Thyroid gland (tissue), 4 donors: ENCODE measurements around the gene LYRM4. TPM values are rescaled to one million over a fixed set of nuclear protein-coding genes. Genes with fewer than 3 reads are reported as not detected.

ENCODE experiments used
- DNase-seq, 2 donors: peaks; one replicate each; pipeline ENCODE4 v3.0.0-alpha.2; 2019
- H3K27ac ChIP-seq, 3 donors: fragments of 200-600 bp; sonication (generic); 1 replicate in 2 of 3; 2 replicates in 1 of 3; pipeline ENCODE4 v1.5.1; 2016 to 2019; ENCODE audit warnings: mild to moderate bottlenecking in 1 of 3, moderate library complexity in 1 of 3
- H3K27me3 ChIP-seq: fragments of 200-600 bp; sonication (generic); one replicate; pipeline ENCODE4 v1.5.1; 2019
- H3K36me3 ChIP-seq, 2 donors: fragments of 200-600 bp; sonication (generic); one replicate each; pipeline ENCODE4 v1.5.1; 2016 to 2019
- H3K4me1 ChIP-seq, 2 donors: fragments of 200-600 bp; sonication (generic); one replicate each; pipeline ENCODE4 v1.5.1; 2017 to 2019
- H3K4me3 ChIP-seq, 3 donors: fragments of 200-600 bp; sonication (generic); replicated peaks in 1 of 3; 1 replicate in 2 of 3; 2 replicates in 1 of 3; pipeline ENCODE4 v1.5.1; 2016; ENCODE audit warnings: mild to moderate bottlenecking in 1 of 3
- H3K9me3 ChIP-seq: fragments of 200-600 bp; sonication (generic); one replicate; pipeline ENCODE4 v1.5.1; 2017
- CTCF ChIP-seq, 6 experiments: fragments of 200-600 bp in 3 of 6; fragments of 450-650 bp in 3 of 6; sonication (generic) in 3 of 6; IDR thresholded peaks; one replicate each; pipeline ENCODE4 v1.5.1; 2016 to 2019; ENCODE audit warnings: antibody characterized with exemption in 6 of 6, mild to moderate bottlenecking in 2 of 6, inconsistent platforms in 1 of 6, moderate library complexity in 1 of 6
- POLR2A ChIP-seq, 2 donors: fragments of 450-650 bp; IDR thresholded peaks; one replicate each; pipeline ENCODE4 v1.6.1; 2017; ENCODE audit warnings: antibody characterized with exemption in 2 of 2, mild to moderate bottlenecking in 2 of 2, moderate library complexity in 1 of 2
- WGBS, 2 donors: methylation state at CpG; one replicate each; pipeline ENCODE4 v1.1.5; 2017; 5-methylcytosine and 5-hydroxymethylcytosine counted together
- intact Hi-C: fragments of 100-400 bp; cut with DNase I; formaldehyde crosslinking; loops from one replicate; pipeline ENCODE4 v1.15.1; 2023
- total RNA-seq, 4 donors: library from RNA; depleted of rRNA; stranded (reverse); fragments of >200 nt; gene quantifications; one replicate each; pipeline ENCODE4 v1.2.3, GENCODE V29; 2016

The LYRM4 gene
- total RNA-seq, 4 donors from 2014 or later = 26.7 to 32.2 (median 29.5) TPM

GRCh38 chr6:5261545-5262109 lies 877 bp upstream of the LYRM4 start:
- TF ChIP-seq CTCF (IDR thresholded peaks at IDR 0.05) (no peak), POLR2A (IDR thresholded peaks at IDR 0.05) (no peak)
- intact Hi-C loops = no loop called here
- no peaks in the 10 kb centered on the region for H3K27me3 ChIP-seq
- peak overlapping the region; percentile 54 to 86 (median 72) for H3K4me3 ChIP-seq
- H3K4me1 ChIP-seq = peaks cover 31 to 33% of the 10 kb centered on the region in 2 donors
- DNase-seq = no peak
- WGBS, 2 donors = 0% methylated on average over 16 to 19 of the region's 19 CpGs
- H3K9me3 ChIP-seq = no peaks in the 10 kb centered on the region
- no peaks in the 10 kb centered on the region for H3K36me3 ChIP-seq
- H3K27ac ChIP-seq = peak overlapping the region; percentile 97 to 100 (median 98)

GRCh38 chr6:5260111-5260620 lies 584 bp downstream of the LYRM4 start:
- intact Hi-C loops = no loop called here
- Histone ChIP-seq H3K4me1 (peaks cover 21 to 24% of the 10 kb centered on the region in 2 donors), H3K36me3 (no peaks in the 10 kb centered on the region), H3K9me3 (no peaks in the 10 kb centered on the region), H3K27me3 (no peaks in the 10 kb centered on the region), H3K27ac (peak overlapping the region; percentile 97 to 100 (median 98)), H3K4me3 (peak overlapping the region in 2 of 3 donors; percentile 72 to 86)
- DNase-seq = peak; percentile 71 to 74
- 7 to 9% methylated on average over 7 to 12 of the region's 22 CpGs for WGBS, 2 donors
- TF ChIP-seq CTCF (IDR thresholded peaks at IDR 0.05) = no peak
- no peak for TF ChIP-seq POLR2A (IDR thresholded peaks at IDR 0.05)

DNA sequence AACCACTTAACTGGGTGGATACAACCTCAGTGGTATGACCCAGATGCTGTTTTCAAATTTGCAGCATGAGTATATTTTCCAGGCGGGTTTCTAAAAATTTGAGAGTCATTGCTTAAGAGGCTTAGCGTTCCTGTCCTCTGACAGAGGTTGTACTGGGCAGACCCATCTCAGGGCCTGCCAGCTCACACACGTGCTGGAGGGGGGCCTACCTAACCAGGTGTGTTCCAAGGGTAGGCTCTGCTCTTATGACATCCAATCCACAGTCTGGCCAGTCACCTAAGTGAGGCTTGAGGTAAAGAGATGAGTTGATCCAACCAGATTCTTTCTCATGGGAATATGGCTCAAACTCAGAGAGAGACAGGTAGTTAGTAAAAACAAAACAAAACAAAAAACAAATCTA lies 1.3 kb downstream of the LYRM4 start:
- peaks cover 18% of the 10 kb centered on the region in 2 donors for H3K4me1 ChIP-seq
- no peak for TF ChIP-seq POLR2A (IDR thresholded peaks at IDR 0.05)
- no peak for TF ChIP-seq CTCF (IDR thresholded peaks at IDR 0.05)
- H3K4me3 ChIP-seq = no peak overlapping the region
- H3K36me3 ChIP-seq = no peaks in the 10 kb centered on the region
- no peaks in the 10 kb centered on the region for H3K9me3 ChIP-seq
- DNase-seq = no peak
- intact Hi-C loops = no loop called here
- no peaks in the 10 kb centered on the region for H3K27me3 ChIP-seq
- H3K27ac ChIP-seq = peak overlapping the region in 2 of 3 donors; percentile 97 to 98
- WGBS, 2 donors = 63 to 74% methylated on average over 3 of the region's 3 CpGs

GRCh38 chr6:5257400-5257799 lies 3.4 kb downstream of the LYRM4 start:
- Histone ChIP-seq H3K27ac (no peak overlapping the region), H3K27me3 (no peaks in the 10 kb centered on the region), H3K4me1 (peaks cover 8 to 14% of the 10 kb centered on the region in 2 donors), H3K4me3 (no peak overlapping the region), H3K9me3 (no peaks in the 10 kb centered on the region), H3K36me3 (no peaks in the 10 kb centered on the region)
- 98% methylated on average over 8 of the region's 8 CpGs for WGBS, 2 donors
- TF ChIP-seq POLR2A (IDR thresholded peaks at IDR 0.05) (no peak), CTCF (IDR thresholded peaks at IDR 0.05) (no peak)
- intact Hi-C loops = no loop called here
- no peak for DNase-seq

- no peaks in the 10 kb centered on the region for H3K36me3 ChIP-seq
- 92 to 93% methylated on average over 3 of the region's 3 CpGs for WGBS, 2 donors
- H3K4me3 ChIP-seq = no peak overlapping the region
- DNase-seq = no peak
- peaks cover 5 to 11% of the 10 kb centered on the region in 2 donors for H3K4me1 ChIP-seq
- TF ChIP-seq CTCF (IDR thresholded peaks at IDR 0.05) (no peak), POLR2A (IDR thresholded peaks at IDR 0.05) (no peak)
- intact Hi-C loops = no loop called here
- no peaks in the 10 kb centered on the region for H3K27me3 ChIP-seq
- no peak overlapping the region for H3K27ac ChIP-seq
- no peaks in the 10 kb centered on the region for H3K9me3 ChIP-seq
These were observed 3.8 kb downstream of the LYRM4 start for GRCh38 chr6:5256952-5257351.
